GM20000 (cell line): ENCODE results near the gene KBTBD4.
"Not testable (repeated sequence)": the region's sequence is repeated elsewhere in the genome, so short reads cannot be mapped to it uniquely, and the experiment has no call there.

Experiments
- DNase-seq: peaks from one replicate; pipeline ENCODE4 v3.0.0; 2012; ENCODE audit warnings: low spot score
- TF ChIP-seq, protein P1 (sequence below): IDR thresholded peaks from 2 replicates; pipeline ENCODE4 v1.5.1; 2012; ENCODE audit warnings: mild to moderate bottlenecking, control low read depth; ENCODE audit errors: extremely low read depth, missing control alignments

Gene KBTBD4

DNA sequence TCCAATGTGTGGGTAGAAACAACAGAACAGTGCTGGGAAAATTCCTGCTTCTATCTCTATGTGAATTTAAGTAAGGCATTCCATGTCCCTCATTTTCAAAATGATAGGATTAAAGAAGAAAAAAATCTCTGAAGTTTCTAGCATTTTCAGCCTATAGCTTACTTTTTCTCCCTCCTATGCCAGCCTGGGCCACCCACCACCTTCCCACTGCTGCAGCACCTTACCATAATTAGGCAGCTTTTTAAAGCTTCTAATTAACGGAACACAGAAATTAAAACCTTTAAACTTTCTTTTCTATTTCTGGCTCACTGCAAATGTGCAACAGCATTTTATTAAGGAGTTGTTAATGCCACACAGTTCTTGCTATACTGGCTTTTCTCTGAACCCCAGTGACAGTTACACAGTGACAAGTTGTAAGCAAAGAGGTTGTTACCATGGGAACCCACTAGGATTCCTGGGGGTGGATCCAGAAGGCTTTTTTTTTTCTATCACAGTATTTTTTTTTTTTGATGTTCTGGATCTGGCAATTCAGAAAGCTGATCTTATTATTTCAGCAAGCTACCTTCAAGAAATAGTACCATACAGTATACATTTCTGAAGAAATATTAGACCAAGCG, 46.1 kb downstream of the KBTBD4 start:
- TF ChIP-seq, protein P1, sequence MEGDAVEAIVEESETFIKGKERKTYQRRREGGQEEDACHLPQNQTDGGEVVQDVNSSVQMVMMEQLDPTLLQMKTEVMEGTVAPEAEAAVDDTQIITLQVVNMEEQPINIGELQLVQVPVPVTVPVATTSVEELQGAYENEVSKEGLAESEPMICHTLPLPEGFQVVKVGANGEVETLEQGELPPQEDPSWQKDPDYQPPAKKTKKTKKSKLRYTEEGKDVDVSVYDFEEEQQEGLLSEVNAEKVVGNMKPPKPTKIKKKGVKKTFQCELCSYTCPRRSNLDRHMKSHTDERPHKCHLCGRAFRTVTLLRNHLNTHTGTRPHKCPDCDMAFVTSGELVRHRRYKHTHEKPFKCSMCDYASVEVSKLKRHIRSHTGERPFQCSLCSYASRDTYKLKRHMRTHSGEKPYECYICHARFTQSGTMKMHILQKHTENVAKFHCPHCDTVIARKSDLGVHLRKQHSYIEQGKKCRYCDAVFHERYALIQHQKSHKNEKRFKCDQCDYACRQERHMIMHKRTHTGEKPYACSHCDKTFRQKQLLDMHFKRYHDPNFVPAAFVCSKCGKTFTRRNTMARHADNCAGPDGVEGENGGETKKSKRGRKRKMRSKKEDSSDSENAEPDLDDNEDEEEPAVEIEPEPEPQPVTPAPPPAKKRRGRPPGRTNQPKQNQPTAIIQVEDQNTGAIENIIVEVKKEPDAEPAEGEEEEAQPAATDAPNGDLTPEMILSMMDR: no peak
- DNase-seq: no peak

DNA sequence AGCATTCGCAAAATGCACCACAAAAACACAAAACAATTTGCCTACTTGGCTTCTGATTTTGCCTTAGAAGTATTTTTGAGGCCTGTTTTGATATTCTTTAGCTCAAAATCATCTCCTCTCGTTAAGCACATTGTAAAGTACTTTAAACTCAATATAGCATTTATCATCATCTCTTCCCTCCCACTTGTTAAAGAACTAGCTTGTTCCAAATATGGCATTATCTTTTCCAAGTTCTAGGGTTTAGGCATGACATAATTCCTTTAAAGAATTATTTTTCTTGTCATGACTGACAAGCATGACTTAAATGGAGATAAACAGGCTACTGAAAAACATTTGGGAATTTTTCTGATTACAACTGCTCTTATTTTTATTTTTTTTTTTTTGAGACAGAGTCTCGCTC, 47.1 kb downstream of the KBTBD4 start:
- DNase-seq: no peak
- TF ChIP-seq, protein P1: no peak

GRCh38 chr11:47530721-47531120, 48.0 kb downstream of the KBTBD4 start:
- DNase-seq: not testable (repeated sequence)

- TF ChIP-seq, protein P1: no peak
- no peak for DNase-seq
Observed at GRCh38 chr11:47529951-47530350, 48.8 kb downstream of the KBTBD4 start.

DNA sequence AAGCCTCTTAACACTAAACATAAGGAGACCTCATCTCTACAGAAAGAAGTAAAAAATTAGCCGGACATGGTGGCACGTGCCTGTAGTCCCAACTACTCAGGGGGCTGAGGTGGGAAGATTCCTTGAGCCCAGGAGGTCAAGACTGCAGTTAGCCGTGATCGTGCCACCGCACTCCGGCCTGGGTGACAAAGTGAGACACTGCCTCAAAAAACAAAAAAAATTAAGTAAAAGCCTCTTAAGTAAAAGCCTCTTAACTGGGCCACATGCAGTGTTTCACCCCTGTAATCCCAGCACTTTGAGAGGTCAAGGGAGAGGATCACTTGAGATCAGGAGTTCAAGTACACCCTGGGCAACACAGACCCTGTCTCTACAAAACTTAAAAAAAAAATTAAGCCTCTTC, 51.6 kb downstream of the KBTBD4 start:
- DNase-seq: no peak
- TF ChIP-seq, protein P1: no peak

DNA sequence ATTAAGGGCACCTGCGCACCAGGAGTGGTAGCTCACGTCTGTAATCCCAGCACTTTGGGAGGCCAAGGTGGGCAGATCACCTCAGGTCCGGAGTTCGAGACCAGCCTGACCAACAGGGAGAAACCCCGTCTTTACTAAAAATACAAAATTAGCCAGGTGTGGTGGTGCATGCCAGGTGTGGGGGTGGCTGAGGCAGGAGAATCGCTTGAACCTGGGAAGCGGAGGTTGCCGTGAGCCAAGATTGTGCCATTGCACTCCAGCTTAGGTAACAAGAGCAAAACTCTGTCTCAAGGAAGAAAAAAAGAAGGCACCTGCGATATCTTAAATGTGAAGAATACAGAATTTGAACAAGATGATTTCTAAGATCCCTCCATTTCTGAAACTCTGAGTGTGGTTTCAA, 52.7 kb downstream of the KBTBD4 start:
- not testable (repeated sequence) for DNase-seq

DNA sequence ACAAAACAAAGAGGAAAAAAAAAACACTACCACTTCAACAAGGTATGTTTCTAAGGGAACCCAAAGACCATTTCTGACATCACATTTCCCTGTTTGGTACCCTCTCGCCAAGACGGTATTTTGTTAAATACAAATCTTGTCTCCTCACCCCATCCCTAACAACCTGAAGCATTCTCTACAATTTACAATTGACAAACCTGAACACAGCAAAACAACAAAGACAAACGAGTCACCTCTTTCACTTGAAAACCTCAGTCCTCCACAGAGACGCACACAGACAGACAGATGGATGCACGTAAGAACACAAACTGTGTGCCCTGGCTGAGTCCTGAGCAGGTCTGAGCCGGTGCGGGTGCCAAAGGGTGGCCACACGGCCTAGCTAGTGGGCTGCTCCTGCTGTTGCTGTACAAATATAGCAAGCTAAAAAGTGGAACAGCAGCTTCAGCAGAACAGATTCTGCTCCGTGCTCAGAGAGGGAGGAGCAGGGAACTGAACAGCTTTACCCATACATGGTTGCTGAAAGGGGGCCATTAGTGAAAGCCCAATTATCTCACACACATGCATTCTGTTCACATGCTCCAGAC, 54.4 kb downstream of the KBTBD4 start:
- no peak for DNase-seq
- TF ChIP-seq, protein P1: no peak

GRCh38 chr11:47523490-47524225, 55.1 kb downstream of the KBTBD4 start:
- no peak for DNase-seq
- TF ChIP-seq, protein P1: no peak
